ENCODE data around the gene GFM1. TPM values are rescaled to one million over a fixed set of nuclear protein-coding genes. Genes with fewer than 3 reads are reported as not detected.

Gene GFM1
- total RNA-seq, 2 donors from 2014 or later, result 63.9 to 69.5 TPM

GRCh38 chr3:158723991-158724390, 79.7 kb downstream of the GFM1 start:
- H3K27ac Mint-ChIP-seq, result no peak overlapping the region
- H3K9me3 Mint-ChIP-seq, result no peaks in the 10 kb centered on the region
- no peaks in the 10 kb centered on the region for H3K36me3 Mint-ChIP-seq
- DNase-seq (ENCODE audit: low spot score) (no peak), ATAC-seq (peak in 1 of 2 donors; percentile 18)
- no peaks in the 10 kb centered on the region for H3K27me3 Mint-ChIP-seq
- no peak overlapping the region for H3K4me3 Mint-ChIP-seq
- H3K4me1 Mint-ChIP-seq (ENCODE audit: low read depth in 2 of 2), result peaks cover 18 to 19% of the 10 kb centered on the region in 2 donors

DNA sequence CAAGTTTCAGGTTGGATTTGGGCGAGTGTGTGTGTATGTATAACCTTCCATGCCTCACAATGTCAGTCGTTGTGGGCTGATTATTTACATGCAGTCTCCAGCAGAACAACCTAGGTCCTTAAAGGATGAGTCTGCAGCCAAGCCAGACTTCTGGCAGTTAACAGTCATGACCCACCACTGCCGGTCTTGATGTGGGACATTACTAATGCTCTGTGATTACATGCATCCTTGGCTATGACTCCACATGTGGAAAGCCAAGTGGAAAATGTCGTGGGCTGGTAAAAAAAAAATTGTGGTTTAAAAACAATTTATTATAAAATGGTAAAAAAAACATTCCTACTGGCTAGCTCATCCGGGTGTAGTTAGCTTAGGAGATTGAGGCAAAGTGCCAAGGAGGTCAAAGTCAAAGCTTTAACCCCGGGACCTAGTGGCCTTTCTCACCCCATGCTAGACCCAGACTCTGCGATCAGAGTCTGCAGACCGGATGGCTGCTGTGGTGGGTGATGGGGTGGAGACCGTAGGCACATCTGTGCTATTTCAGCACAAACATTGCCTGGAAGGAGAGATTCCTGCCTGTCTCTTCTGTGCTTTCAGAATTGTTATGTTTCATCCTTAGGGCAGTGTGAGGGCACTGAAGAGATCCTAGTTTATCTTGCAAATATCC, 81.2 kb downstream of the GFM1 start:
- ATAC-seq, result no peak
- no peak for DNase-seq (ENCODE audit: low spot score)
- Mint-ChIP-seq H3K9me3 (no peaks in the 10 kb centered on the region), H3K36me3 (no peaks in the 10 kb centered on the region), H3K4me1 (ENCODE audit: low read depth in 2 of 2) (peaks cover 18 to 19% of the 10 kb centered on the region in 2 donors), H3K27me3 (no peaks in the 10 kb centered on the region), H3K27ac (peak overlapping the region in 1 of 2 donors; percentile 63), H3K4me3 (no peak overlapping the region)

- H3K36me3 Mint-ChIP-seq, result no peaks in the 10 kb centered on the region
Observed at GRCh38 chr3:158727206-158728060, 83.1 kb downstream of the GFM1 start.

DNA sequence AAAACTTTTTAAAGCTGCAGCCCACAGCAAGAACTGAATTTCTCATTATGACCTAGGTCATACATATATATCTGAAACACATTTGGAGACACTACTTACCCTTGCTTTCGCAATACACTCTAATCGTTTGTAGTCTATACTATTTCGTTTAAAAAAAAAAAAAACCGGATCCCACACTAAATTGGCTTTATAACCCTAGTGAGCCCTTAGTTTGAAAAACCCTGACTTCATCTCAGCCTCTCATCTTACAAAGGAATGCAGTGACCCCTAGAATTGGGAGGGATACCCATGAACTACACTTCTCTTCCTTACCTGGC, 83.7 kb downstream of the GFM1 start:
- H3K4me1 Mint-ChIP-seq (ENCODE audit: low read depth in 2 of 2), result peaks cover 8 to 10% of the 10 kb centered on the region in 2 donors
- H3K27ac Mint-ChIP-seq, result peak overlapping the region in 1 of 2 donors; percentile 21
- no peaks in the 10 kb centered on the region for H3K27me3 Mint-ChIP-seq
- H3K36me3 Mint-ChIP-seq, result no peaks in the 10 kb centered on the region
- ATAC-seq (no peak), DNase-seq (ENCODE audit: low spot score) (no peak)
- H3K4me3 Mint-ChIP-seq, result peak overlapping the region; percentile 41
- H3K9me3 Mint-ChIP-seq, result no peaks in the 10 kb centered on the region

More at GRCh38 chr3:158727206-158728060, 83.1 kb downstream of the GFM1 start:
- H3K9me3 Mint-ChIP-seq, result no peaks in the 10 kb centered on the region
- H3K27ac Mint-ChIP-seq, result peak overlapping the region in 1 of 2 donors; percentile 21
- DNase-seq (ENCODE audit: low spot score) (no peak), ATAC-seq (peak in 1 of 2 donors; percentile 66)
- H3K27me3 Mint-ChIP-seq, result no peaks in the 10 kb centered on the region
- H3K4me1 Mint-ChIP-seq (ENCODE audit: low read depth in 2 of 2), result peaks cover 11 to 13% of the 10 kb centered on the region in 2 donors
- peak overlapping the region; percentile 41 for H3K4me3 Mint-ChIP-seq

- peaks cover 6 to 8% of the 10 kb centered on the region in 2 donors for H3K4me1 Mint-ChIP-seq (ENCODE audit: low read depth in 2 of 2)
- H3K9me3 Mint-ChIP-seq, result no peaks in the 10 kb centered on the region
- H3K4me3 Mint-ChIP-seq, result no peak overlapping the region
- no peak for ATAC-seq
- no peak for DNase-seq (ENCODE audit: low spot score)
- H3K36me3 Mint-ChIP-seq, result no peaks in the 10 kb centered on the region
- H3K27me3 Mint-ChIP-seq, result no peaks in the 10 kb centered on the region
- H3K27ac Mint-ChIP-seq, result no peak overlapping the region
Observed at GRCh38 chr3:158728851-158729250, 84.5 kb downstream of the GFM1 start.

- peaks cover 3% of the 10 kb centered on the region for H3K9me3 Mint-ChIP-seq
- DNase-seq (ENCODE audit: low spot score), result no peak
- H3K4me1 Mint-ChIP-seq (ENCODE audit: low read depth in 2 of 2), result peaks cover 6 to 8% of the 10 kb centered on the region in 2 donors
- no peak for ATAC-seq
- no peak overlapping the region for H3K27ac Mint-ChIP-seq
- H3K36me3 Mint-ChIP-seq, result peaks cover 5% of the 10 kb centered on the region
- H3K27me3 Mint-ChIP-seq, result no peaks in the 10 kb centered on the region
- H3K4me3 Mint-ChIP-seq, result peak overlapping the region; percentile 48
Observed at GRCh38 chr3:158731486-158731885, 87.2 kb downstream of the GFM1 start.

GRCh38 chr3:158731938-158732855, 87.9 kb downstream of the GFM1 start, which contains the start of gene RARRES1:
Gene RARRES1 (minus strand): TSS chr3:158732457. CDS start chr3:158732415, 42 bp downstream.
- peak; percentile 86 to 89 for ATAC-seq
- Mint-ChIP-seq H3K27me3 (no peaks in the 10 kb centered on the region), H3K36me3 (peaks cover 5% of the 10 kb centered on the region), H3K4me1 (ENCODE audit: low read depth in 2 of 2) (peaks cover 6 to 8% of the 10 kb centered on the region in 2 donors), H3K4me3 (peak within 1 kb of the TSS; percentile 48), H3K9me3 (peaks cover 3% of the 10 kb centered on the region), H3K27ac (no peak within 1 kb of the TSS)
- peak; percentile 80 for DNase-seq (ENCODE audit: low spot score)

DNA sequence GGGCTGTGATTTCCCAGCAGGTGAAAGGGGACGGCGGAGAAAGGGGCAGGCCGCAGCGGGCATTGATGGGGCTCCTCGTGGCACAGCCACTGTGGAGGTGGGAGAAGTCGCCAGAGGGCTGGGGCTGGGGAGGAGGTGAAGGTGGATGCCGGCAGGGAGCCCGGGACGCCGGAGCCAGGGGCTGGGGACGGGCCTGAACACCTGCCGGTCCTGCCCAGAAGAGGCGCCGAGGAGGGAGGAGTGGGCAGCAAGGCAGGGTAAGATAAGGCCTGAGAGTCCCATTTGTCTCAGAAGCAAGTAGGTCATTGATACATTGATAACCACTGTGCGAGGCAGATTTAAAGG, 88.5 kb downstream of the GFM1 start:
- peaks cover 5% of the 10 kb centered on the region for H3K36me3 Mint-ChIP-seq
- no peaks in the 10 kb centered on the region for H3K27me3 Mint-ChIP-seq
- H3K4me3 Mint-ChIP-seq, result no peak overlapping the region
- H3K4me1 Mint-ChIP-seq (ENCODE audit: low read depth in 2 of 2), result peaks cover 3 to 5% of the 10 kb centered on the region in 2 donors
- no peak for ATAC-seq
- peaks cover 3% of the 10 kb centered on the region for H3K9me3 Mint-ChIP-seq
- DNase-seq (ENCODE audit: low spot score), result no peak
- H3K27ac Mint-ChIP-seq, result no peak overlapping the region

DNA sequence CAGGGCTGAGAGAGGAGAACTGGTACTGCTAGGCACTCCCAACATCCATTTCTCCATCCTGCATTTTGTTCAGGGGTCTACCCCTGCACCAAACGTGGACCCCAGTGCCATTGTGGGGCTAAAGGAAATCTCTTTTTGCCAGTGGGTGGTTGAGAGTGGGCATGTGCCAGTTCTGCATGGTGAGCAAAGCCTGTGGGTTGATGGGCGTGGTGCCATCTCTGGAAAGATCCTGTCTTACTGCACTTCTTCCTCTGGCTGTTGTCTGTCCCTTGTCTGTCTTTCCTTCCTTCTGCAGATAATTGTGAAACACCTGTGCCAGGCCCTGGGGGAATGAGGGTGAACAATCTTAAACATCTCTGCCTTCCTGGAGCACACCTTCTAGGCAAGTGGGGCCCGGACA, 89.3 kb downstream of the GFM1 start:
- no peak overlapping the region for H3K4me3 Mint-ChIP-seq
- H3K27ac Mint-ChIP-seq, result no peak overlapping the region
- ATAC-seq (no peak), DNase-seq (ENCODE audit: low spot score) (no peak)
- no peaks in the 10 kb centered on the region for H3K27me3 Mint-ChIP-seq
- H3K4me1 Mint-ChIP-seq (ENCODE audit: low read depth in 2 of 2), result peaks cover 0 to 4% of the 10 kb centered on the region in 2 donors
- H3K36me3 Mint-ChIP-seq, result peaks cover 5% of the 10 kb centered on the region
- peaks cover 3% of the 10 kb centered on the region for H3K9me3 Mint-ChIP-seq

- H3K27ac Mint-ChIP-seq, result no peak overlapping the region
Observed at GRCh38 chr3:158735296-158736033, 91.1 kb downstream of the GFM1 start.

DNA sequence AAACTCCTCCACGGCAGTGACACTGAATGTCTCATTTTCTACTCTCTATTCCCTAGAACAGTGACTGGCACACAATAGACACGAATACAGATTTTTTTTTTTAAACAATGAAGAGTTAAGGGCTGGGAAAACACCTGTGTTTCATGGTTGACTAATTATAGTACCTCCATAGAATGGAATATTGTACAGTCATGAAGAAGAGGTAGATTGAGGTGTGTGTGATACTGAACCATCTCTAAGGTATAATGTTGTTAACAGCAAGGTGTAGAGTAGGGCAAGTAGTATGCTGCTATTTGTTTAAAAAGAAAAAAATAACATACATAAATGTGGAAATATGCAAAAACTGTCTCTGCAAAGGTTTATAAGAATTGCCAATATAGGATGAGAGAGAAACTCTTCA, 93.1 kb downstream of the GFM1 start:
- H3K4me1 Mint-ChIP-seq (ENCODE audit: low read depth in 2 of 2), result peaks cover 0 to 7% of the 10 kb centered on the region in 2 donors
- DNase-seq (ENCODE audit: low spot score), result no peak
- ATAC-seq, result no peak
- H3K27me3 Mint-ChIP-seq, result no peaks in the 10 kb centered on the region
- no peak overlapping the region for H3K27ac Mint-ChIP-seq
- peaks cover 5% of the 10 kb centered on the region for H3K36me3 Mint-ChIP-seq
- H3K4me3 Mint-ChIP-seq, result no peak overlapping the region
- peaks cover 3% of the 10 kb centered on the region for H3K9me3 Mint-ChIP-seq

More at GRCh38 chr3:158735296-158736033, 91.1 kb downstream of the GFM1 start:
- Mint-ChIP-seq H3K27me3 (no peaks in the 10 kb centered on the region), H3K4me3 (no peak overlapping the region), H3K36me3 (peaks cover 5% of the 10 kb centered on the region), H3K4me1 (ENCODE audit: low read depth in 2 of 2) (peaks cover 0 to 4% of the 10 kb centered on the region in 2 donors), H3K9me3 (peaks cover 3% of the 10 kb centered on the region)
- no peak for ATAC-seq
- DNase-seq (ENCODE audit: low spot score), result no peak

DNA sequence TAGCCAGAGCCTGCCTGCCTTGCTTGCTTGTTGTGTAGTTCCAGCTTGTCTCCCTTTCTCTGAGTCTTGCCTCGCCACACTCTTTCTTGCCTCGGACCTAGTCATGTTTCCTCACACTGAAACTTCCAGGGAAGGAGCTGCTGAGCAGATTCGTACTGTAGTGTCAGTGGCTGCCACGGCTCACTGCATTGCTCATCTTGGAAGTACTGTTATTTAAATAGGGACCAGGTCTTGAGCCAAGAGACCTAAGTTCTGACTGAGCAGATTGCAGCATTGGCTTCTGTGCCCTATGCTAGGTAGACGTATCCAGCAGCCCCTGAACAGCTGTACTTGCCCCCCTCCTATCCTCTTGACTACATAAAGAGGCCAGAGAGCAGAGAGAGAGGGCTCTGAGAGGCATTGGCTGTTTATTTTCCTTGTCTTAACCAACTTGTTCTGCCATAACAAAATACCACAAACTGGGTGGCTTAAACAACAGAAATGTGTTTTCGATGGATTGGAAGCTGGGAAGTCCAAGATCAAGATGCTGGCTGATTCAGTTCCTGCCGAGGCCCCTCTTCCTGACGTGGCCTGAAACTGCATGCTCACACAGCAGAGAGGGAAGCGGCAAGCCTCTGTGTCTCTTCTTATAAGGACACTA, 93.8 kb downstream of the GFM1 start:
- DNase-seq (ENCODE audit: low spot score), result no peak
- ATAC-seq, result no peak
- H3K9me3 Mint-ChIP-seq, result peaks cover 3% of the 10 kb centered on the region
- H3K4me1 Mint-ChIP-seq (ENCODE audit: low read depth in 2 of 2), result peaks cover 0 to 7% of the 10 kb centered on the region in 2 donors
- H3K27ac Mint-ChIP-seq, result no peak overlapping the region
- H3K4me3 Mint-ChIP-seq, result no peak overlapping the region
- no peaks in the 10 kb centered on the region for H3K27me3 Mint-ChIP-seq
- peaks cover 5% of the 10 kb centered on the region for H3K36me3 Mint-ChIP-seq

All from natural killer cell treated with Interleukin-12 subunit alpha and Interleukin-12 subunit beta and Interleukin-15 and Interleukin-18, amount 100 ng/mL, for 72 hours (primary cell).